Smooth muscle cell (in vitro differentiated cells): ENCODE results near the gene GNPTAB. TPM values are rescaled to one million over a fixed set of nuclear protein-coding genes. Genes with fewer than 3 reads are reported as not detected.

ENCODE experiments used
- DNase-seq: peaks from one replicate; lab custom pipeline; 2025; ENCODE audit not compliant: unreplicated experiment; lab: John Stamatoyannopoulos, UW
- H2AFZ ChIP-seq: fragments of 200-600 bp; sonication (generic); 2 replicates; pipeline ENCODE4 v1.6.0; 2016; ENCODE audit warnings: antibody characterized with exemption, low read depth, mild to moderate bottlenecking
- H3F3A ChIP-seq: fragments of 200-600 bp; sonication (generic); 2 replicates; pipeline ENCODE4 v1.6.0; 2017; ENCODE audit warnings: antibody characterized with exemption, low read depth
- H3K27ac ChIP-seq: fragments of 200-600 bp; sonication (generic); 2 replicates; pipeline ENCODE4 v1.5.1; 2016; ENCODE audit warnings: low read depth, mild to moderate bottlenecking
- H3K27me3 ChIP-seq: fragments of 200-600 bp; sonication (generic); 2 replicates; pipeline ENCODE4 v1.6.1; 2016; ENCODE audit warnings: low read depth, mild to moderate bottlenecking
- H3K36me3 ChIP-seq: fragments of 200-600 bp; sonication (generic); 2 replicates; pipeline ENCODE4 v1.5.1; 2016; ENCODE audit warnings: low read depth
- H3K4me1 ChIP-seq: fragments of 200-600 bp; sonication (generic); 2 replicates; pipeline ENCODE4 v1.5.1; 2016; ENCODE audit warnings: low read depth
- H3K4me2 ChIP-seq: fragments of 200-600 bp; sonication (generic); 2 replicates; pipeline ENCODE4 v1.6.0; 2016; ENCODE audit warnings: mild to moderate bottlenecking
- H3K4me3 ChIP-seq: fragments of 200-600 bp; sonication (generic); 2 replicates; pipeline ENCODE4 v1.5.1; 2016; ENCODE audit warnings: mild to moderate bottlenecking
- H3K79me2 ChIP-seq: fragments of 200-600 bp; sonication (generic); 2 replicates; pipeline ENCODE4 v1.6.0; 2016; ENCODE audit warnings: low read depth, mild to moderate bottlenecking
- H3K9ac ChIP-seq: fragments of 200-600 bp; sonication (generic); 2 replicates; pipeline ENCODE4 v1.6.0; 2016; ENCODE audit warnings: low read depth
- H3K9me3 ChIP-seq: fragments of 200-600 bp; sonication (generic); replicated peaks from 2 replicates; pipeline ENCODE4 v1.5.1; 2016; ENCODE audit warnings: low read depth
- H4K20me1 ChIP-seq: fragments of 200-600 bp; sonication (generic); 2 replicates; pipeline ENCODE4 v1.6.0; 2016; ENCODE audit warnings: low read depth
- CTCF ChIP-seq: fragments of 200-600 bp; sonication (generic); IDR thresholded peaks from 2 replicates; pipeline ENCODE4 v1.5.1; 2017; ENCODE audit warnings: borderline replicate concordance, mild to moderate bottlenecking, antibody characterized with exemption; ENCODE audit not compliant: insufficient read depth, poor library complexity, severe bottlenecking
- WGBS: methylation state at CpG from one replicate; pipeline ENCODE4 v1.1.7; 2016; ENCODE audit warnings: low lambda C conversion rate; 5-methylcytosine and 5-hydroxymethylcytosine counted together
- polyA plus RNA-seq: library from polyadenylated mRNA; unstranded; fragments of >200 nt; fragmentation: Nextera tagmentation; extraction: Ambion mirVana; gene quantifications from 2 replicates; pipeline ENCODE4 v1.2.1, GENCODE V29; 2016
- total RNA-seq: library from RNA; depleted of rRNA; stranded (reverse); fragments of >200 nt; gene quantifications from 2 replicates; pipeline ENCODE4 v1.2.3, GENCODE V29; 2014

The GNPTAB gene
- total and polyA plus RNA-seq, 2 experiments from 2014 or later = 17.9 to 23.6 TPM

- 95% methylated on average over 4 of the region's 4 CpGs for WGBS
- no peak overlapping the region for H3K4me3 ChIP-seq
- H2AFZ ChIP-seq = no peak overlapping the region
- no peaks in the 10 kb centered on the region for H3K79me2 ChIP-seq
- no peaks in the 10 kb centered on the region for H4K20me1 ChIP-seq
- H3K9ac ChIP-seq = no peak overlapping the region
- no peaks in the 10 kb centered on the region for H3K27me3 ChIP-seq
- no peak overlapping the region for H3K4me2 ChIP-seq
- no peaks in the 10 kb centered on the region for H3K36me3 ChIP-seq
- H3K9me3 ChIP-seq = no peaks in the 10 kb centered on the region
- H3K27ac ChIP-seq = no peak overlapping the region
- H3K4me1 ChIP-seq = no peaks in the 10 kb centered on the region
- DNase-seq = no peak
- H3F3A ChIP-seq = no peaks in the 10 kb centered on the region
- TF ChIP-seq CTCF = no peak
Observed at GRCh38 chr12:101795786-101796185, 35.0 kb downstream of the GNPTAB start.

GRCh38 chr12:101795013-101795412 is 35.7 kb downstream of the GNPTAB start:
- Histone ChIP-seq H3K27ac (no peak overlapping the region), H3F3A (no peaks in the 10 kb centered on the region), H3K4me2 (no peak overlapping the region), H3K4me3 (no peak overlapping the region), H3K9me3 (no peaks in the 10 kb centered on the region), H2AFZ (no peak overlapping the region), H3K79me2 (no peaks in the 10 kb centered on the region), H3K4me1 (no peaks in the 10 kb centered on the region), H3K36me3 (no peaks in the 10 kb centered on the region), H3K27me3 (no peaks in the 10 kb centered on the region), H3K9ac (no peak overlapping the region), H4K20me1 (no peaks in the 10 kb centered on the region)
- no peak for TF ChIP-seq CTCF
- no peak for DNase-seq
- 100% methylated on average over 1 of the region's 1 CpG for WGBS

GRCh38 chr12:101794574-101794973 is 36.2 kb downstream of the GNPTAB start:
- 88% methylated on average over 2 of the region's 2 CpGs for WGBS

More at GRCh38 chr12:101794574-101794973, 36.2 kb downstream of the GNPTAB start:
- Histone ChIP-seq H3K4me2 (no peak overlapping the region), H3F3A (no peaks in the 10 kb centered on the region), H3K27me3 (no peaks in the 10 kb centered on the region), H3K36me3 (no peaks in the 10 kb centered on the region), H3K9ac (no peak overlapping the region), H3K79me2 (no peaks in the 10 kb centered on the region), H3K4me3 (no peak overlapping the region), H2AFZ (no peak overlapping the region), H4K20me1 (no peaks in the 10 kb centered on the region), H3K9me3 (no peaks in the 10 kb centered on the region), H3K27ac (no peak overlapping the region), H3K4me1 (no peaks in the 10 kb centered on the region)
- DNase-seq = no peak
- TF ChIP-seq CTCF = no peak
